Measurements from ENCODE around the gene PDIK1L. TPM values are rescaled to one million over a fixed set of nuclear protein-coding genes. Genes with fewer than 3 reads are reported as not detected.

Gene PDIK1L
- total RNA-seq, 1 experiment from 2014 or later = 7.6 TPM

DNA sequence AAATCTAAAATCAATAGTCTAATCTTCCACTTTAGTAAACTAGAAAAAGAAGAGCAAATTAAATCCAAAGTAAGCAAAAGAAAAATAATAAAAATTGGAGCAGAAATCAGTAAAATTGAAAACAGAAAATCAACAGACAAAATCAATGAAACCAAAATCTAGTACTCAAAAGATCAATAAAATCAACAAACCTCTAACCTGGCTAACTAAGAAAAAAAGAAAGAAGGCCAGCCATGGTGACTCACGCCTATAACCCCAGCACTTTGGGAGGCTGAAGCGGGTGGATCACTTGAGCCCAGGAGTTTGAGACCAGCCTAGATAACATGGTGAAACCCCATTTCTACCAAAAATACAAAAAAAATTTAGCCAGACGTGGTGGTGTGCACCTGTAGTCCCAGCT is 22.8 kb downstream of the PDIK1L start:
- Histone ChIP-seq H3K9me3 (ENCODE audit: insufficient read depth, low read depth) (no peaks in the 10 kb centered on the region), H3K4me2 (no peak overlapping the region), H3K79me2 (ENCODE audit: low read depth) (no peaks in the 10 kb centered on the region), H3F3A (ENCODE audit: insufficient read depth, low read depth) (no peaks in the 10 kb centered on the region), H3K4me3 (no peak overlapping the region), H2AFZ (no peak overlapping the region), H3K27me3 (ENCODE audit: insufficient read depth, low read depth) (no peaks in the 10 kb centered on the region), H3K27ac (no peak overlapping the region), H3K4me1 (replicated peaks; ENCODE audit: insufficient read depth) (no peaks in the 10 kb centered on the region), H4K20me1 (ENCODE audit: insufficient read depth) (no peaks in the 10 kb centered on the region), H3K36me3 (ENCODE audit: low read depth) (no peaks in the 10 kb centered on the region), H3K9me2 (ENCODE audit: insufficient read depth) (no peaks in the 10 kb centered on the region)
- no TSS peak for BruUV-seq (replicated peaks)
- CTCF ChIA-PET = no interaction called here
- intact Hi-C loops (cut with micrococcal nuclease; ENCODE audit: unreplicated experiment) = no loop called here
- no peak for TF ChIP-seq EZH2 (IDR thresholded peaks at IDR 0.05; ENCODE audit: low read depth)
- no peak for TF ChIP-seq CTCF (conservative IDR thresholded peaks at IDR 0.05)
- no peak for DNase-seq
- POLR2A ChIA-PET (ENCODE audit: unreplicated experiment) = no interaction called here

GRCh38 chr1:26138974-26139558 is 27.4 kb downstream of the PDIK1L start:
- Histone ChIP-seq H4K20me1 (ENCODE audit: insufficient read depth) (no peaks in the 10 kb centered on the region), H3K27me3 (ENCODE audit: insufficient read depth, low read depth) (no peaks in the 10 kb centered on the region), H3K36me3 (ENCODE audit: low read depth) (no peaks in the 10 kb centered on the region), H3K9me3 (ENCODE audit: insufficient read depth, low read depth) (no peaks in the 10 kb centered on the region), H2AFZ (no peak overlapping the region), H3K4me1 (replicated peaks; ENCODE audit: insufficient read depth) (no peaks in the 10 kb centered on the region), H3K4me2 (no peak overlapping the region), H3F3A (ENCODE audit: insufficient read depth, low read depth) (no peaks in the 10 kb centered on the region), H3K9me2 (ENCODE audit: insufficient read depth) (no peaks in the 10 kb centered on the region), H3K4me3 (no peak overlapping the region), H3K27ac (no peak overlapping the region), H3K79me2 (ENCODE audit: low read depth) (no peaks in the 10 kb centered on the region)
- ChIA-PET CTCF (interaction anchor here (1.1 kb wide), 1 partner anchor 103 kb away, joined by 4 read pairs; no protein-coding TSS in a partner anchor), POLR2A (ENCODE audit: unreplicated experiment) (interaction anchor here (0.6 to 0.7 kb wide), 2 partner anchors 507 to 571 kb away, joined by 4 to 8 read pairs; no protein-coding TSS in a partner anchor)
- TF ChIP-seq EZH2 (IDR thresholded peaks at IDR 0.05; ENCODE audit: low read depth) = no peak
- no peak for TF ChIP-seq CTCF (conservative IDR thresholded peaks at IDR 0.05)
- intact Hi-C loops (cut with micrococcal nuclease; ENCODE audit: unreplicated experiment) = no loop called here
- no TSS peak for BruUV-seq (replicated peaks)
- DNase-seq = no peak

DNA sequence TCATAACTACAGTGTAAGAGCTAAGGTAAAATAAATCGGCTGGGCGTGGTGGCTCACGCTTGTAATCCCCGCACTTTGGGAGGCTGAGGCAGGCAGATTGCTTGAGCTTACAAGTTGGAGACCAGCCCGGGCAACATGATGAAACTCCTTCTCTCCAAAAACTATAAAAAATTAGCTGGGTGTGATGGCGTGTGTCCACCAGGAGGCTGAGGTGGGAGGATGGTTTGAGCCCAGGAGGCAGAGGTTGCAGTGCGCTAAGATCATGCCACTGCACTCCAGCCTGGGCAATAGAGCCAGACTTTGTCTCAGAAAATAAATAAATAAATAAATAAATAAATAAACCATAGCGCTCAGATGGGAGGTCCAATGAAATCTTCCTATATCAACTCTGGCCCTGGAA is 30.5 kb downstream of the PDIK1L start:
- ChIA-PET POLR2A (ENCODE audit: unreplicated experiment) (interaction anchor here (0.6 to 0.7 kb wide), 2 partner anchors 92 to 238 kb away, joined by 3 to 9 read pairs; partner anchors contain the start of gene CEP85), CTCF (interaction anchor here (0.6 to 0.7 kb wide), 3 partner anchors 15 to 1460 kb away, joined by 3 read pairs; no protein-coding TSS in a partner anchor)
- no TSS peak for BruUV-seq (replicated peaks)
- Histone ChIP-seq H3K4me3 (no peak overlapping the region), H3K4me1 (replicated peaks; ENCODE audit: insufficient read depth) (no peaks in the 10 kb centered on the region), H3K79me2 (ENCODE audit: low read depth) (no peaks in the 10 kb centered on the region), H3K27me3 (ENCODE audit: insufficient read depth, low read depth) (no peaks in the 10 kb centered on the region), H2AFZ (no peak overlapping the region), H4K20me1 (ENCODE audit: insufficient read depth) (no peaks in the 10 kb centered on the region), H3K9me2 (ENCODE audit: insufficient read depth) (no peaks in the 10 kb centered on the region), H3F3A (ENCODE audit: insufficient read depth, low read depth) (no peaks in the 10 kb centered on the region), H3K36me3 (ENCODE audit: low read depth) (no peaks in the 10 kb centered on the region), H3K4me2 (no peak overlapping the region), H3K9me3 (ENCODE audit: insufficient read depth, low read depth) (no peaks in the 10 kb centered on the region), H3K27ac (no peak overlapping the region)
- TF ChIP-seq CTCF (conservative IDR thresholded peaks at IDR 0.05) (no peak), EZH2 (IDR thresholded peaks at IDR 0.05; ENCODE audit: low read depth) (no peak)
- intact Hi-C loops (cut with micrococcal nuclease; ENCODE audit: unreplicated experiment) = no loop called here
- no peak for DNase-seq
